Measurements from ENCODE around the gene ANK3. TPM values are rescaled to one million over a fixed set of nuclear protein-coding genes. Genes with fewer than 3 reads are reported as not detected.

ANK3 gene
- total RNA-seq, 1 experiment from 2014 or later, result 15.3 TPM

DNA sequence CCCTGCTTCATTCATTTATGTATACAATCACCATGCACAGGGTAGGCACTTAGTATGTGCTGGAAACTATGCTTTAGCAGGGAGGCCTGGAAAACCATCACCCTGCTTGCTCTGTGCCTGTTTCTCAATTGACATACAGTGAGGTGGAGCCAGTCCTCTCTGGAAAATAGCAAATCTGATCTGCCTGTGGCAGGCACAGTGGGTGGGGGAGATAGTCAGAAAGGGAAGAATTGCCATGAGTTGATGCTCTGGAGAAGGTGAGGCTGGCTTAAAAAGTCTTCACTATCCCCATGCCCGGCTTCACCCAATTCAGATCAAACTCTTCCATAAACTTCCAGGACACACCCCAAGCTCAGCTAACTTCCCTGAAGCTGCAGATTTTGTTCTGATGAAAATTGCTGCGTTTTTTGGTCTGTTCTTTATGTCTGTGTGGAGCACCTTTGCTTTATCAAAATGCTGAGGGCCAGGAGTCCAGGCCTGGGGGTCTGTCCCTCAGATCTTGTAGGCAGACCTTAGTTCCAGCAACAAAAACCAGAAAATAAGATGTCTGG, 84.8 kb downstream of the ANK3 start:
- H3K4me3 ChIP-seq (replicated peaks in 1 of 2; ENCODE audit: low read depth in 1 of 2, low read length in 2 of 2), result no peak overlapping the region
- no TSS peak for BruUV-seq (replicated peaks)
- H2AFZ ChIP-seq (ENCODE audit: low read depth, low read length, poor library complexity, severe bottlenecking), result no peak overlapping the region
- H3K27ac ChIP-seq (ENCODE audit: low read depth, low read length), result no peak overlapping the region
- CTCF ChIA-PET, result no interaction called here
- H3K4me1 ChIP-seq (ENCODE audit: control insufficient read depth in 1 of 2, insufficient read depth in 2 of 2, low read length in 2 of 2), result no peaks in the 10 kb centered on the region
- no peak for DNase-seq (ENCODE audit: low read depth, low spot score)
- no peaks in the 10 kb centered on the region for H3K9me2 ChIP-seq (ENCODE audit: insufficient read depth)
- H3K9me3 ChIP-seq (ENCODE audit: control insufficient read depth in 1 of 2, insufficient read depth in 1 of 2, low read depth in 1 of 2, low read length in 2 of 2), result no peaks in the 10 kb centered on the region
- H3K4me2 ChIP-seq (ENCODE audit: low read length), result no peak overlapping the region
- no peaks in the 10 kb centered on the region for H3K27me3 ChIP-seq (ENCODE audit: insufficient read depth, low read length)
- no peak for ATAC-seq
- no peaks in the 10 kb centered on the region for H3K36me3 ChIP-seq (ENCODE audit: control insufficient read depth in 1 of 2, insufficient read depth in 2 of 2, low read length in 2 of 2)
- H3K79me2 ChIP-seq (ENCODE audit: insufficient read depth, low read length), result no peaks in the 10 kb centered on the region
- H4K20me1 ChIP-seq (ENCODE audit: insufficient read depth), result no peaks in the 10 kb centered on the region
- POLR2A ChIA-PET, result no interaction called here
- H3K9ac ChIP-seq (ENCODE audit: low read length), result no peak overlapping the region
- intact Hi-C loops (cut with micrococcal nuclease), result no loop called here
- TF ChIP-seq ELF1 (IDR thresholded peaks at IDR 0.05; ENCODE audit: borderline replicate concordance, low read depth) (no peak), ZNF274 (IDR thresholded peaks at IDR 0.05; ENCODE audit: low read depth, low read length) (no peak), POLR2A (IDR thresholded peaks at IDR 0.05; ENCODE audit: borderline replicate concordance, extremely low read depth, insufficient read depth, insufficient read length) (no peak), POLR2AphosphoS5 (IDR thresholded peaks at IDR 0.05; ENCODE audit: low read depth, low read length) (no peak), EZH2 (IDR thresholded peaks at IDR 0.05) (no peak), CBX3 (IDR thresholded peaks at IDR 0.05; ENCODE audit: low read depth) (no peak), SIN3A (IDR thresholded peaks at IDR 0.05; ENCODE audit: low read depth) (no peak), JUND (IDR thresholded peaks at IDR 0.05) (no peak), YY1 (IDR thresholded peaks at IDR 0.05; ENCODE audit: extremely low read depth, insufficient replicate concordance, low read depth, low read length) (no peak), CEBPB (IDR thresholded peaks at IDR 0.05; ENCODE audit: low read depth) (no peak), FOSL1 (IDR thresholded peaks at IDR 0.05; ENCODE audit: low read depth) (no peak), SP1 (IDR thresholded peaks at IDR 0.05; ENCODE audit: low read depth) (no peak), TCF7L2 (IDR thresholded peaks at IDR 0.05; ENCODE audit: borderline replicate concordance, extremely low read depth, insufficient read depth, insufficient read length) (no peak), SRF (IDR thresholded peaks at IDR 0.05; ENCODE audit: low read depth) (no peak), EGR1 (IDR thresholded peaks at IDR 0.05; ENCODE audit: low read depth) (no peak)
- TF ChIP-seq, protein P1, sequence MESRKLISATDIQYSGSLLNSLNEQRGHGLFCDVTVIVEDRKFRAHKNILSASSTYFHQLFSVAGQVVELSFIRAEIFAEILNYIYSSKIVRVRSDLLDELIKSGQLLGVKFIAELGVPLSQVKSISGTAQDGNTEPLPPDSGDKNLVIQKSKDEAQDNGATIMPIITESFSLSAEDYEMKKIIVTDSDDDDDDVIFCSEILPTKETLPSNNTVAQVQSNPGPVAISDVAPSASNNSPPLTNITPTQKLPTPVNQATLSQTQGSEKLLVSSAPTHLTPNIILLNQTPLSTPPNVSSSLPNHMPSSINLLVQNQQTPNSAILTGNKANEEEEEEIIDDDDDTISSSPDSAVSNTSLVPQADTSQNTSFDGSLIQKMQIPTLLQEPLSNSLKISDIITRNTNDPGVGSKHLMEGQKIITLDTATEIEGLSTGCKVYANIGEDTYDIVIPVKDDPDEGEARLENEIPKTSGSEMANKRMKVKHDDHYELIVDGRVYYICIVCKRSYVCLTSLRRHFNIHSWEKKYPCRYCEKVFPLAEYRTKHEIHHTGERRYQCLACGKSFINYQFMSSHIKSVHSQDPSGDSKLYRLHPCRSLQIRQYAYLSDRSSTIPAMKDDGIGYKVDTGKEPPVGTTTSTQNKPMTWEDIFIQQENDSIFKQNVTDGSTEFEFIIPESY (IDR thresholded peaks at IDR 0.05; ENCODE audit: extremely low read depth, insufficient replicate concordance, low read length), result no peak
- TF ChIP-seq, protein P2, sequence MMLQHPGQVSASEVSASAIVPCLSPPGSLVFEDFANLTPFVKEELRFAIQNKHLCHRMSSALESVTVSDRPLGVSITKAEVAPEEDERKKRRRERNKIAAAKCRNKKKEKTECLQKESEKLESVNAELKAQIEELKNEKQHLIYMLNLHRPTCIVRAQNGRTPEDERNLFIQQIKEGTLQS (IDR thresholded peaks at IDR 0.05), result no peak
- TF ChIP-seq, protein P3, sequence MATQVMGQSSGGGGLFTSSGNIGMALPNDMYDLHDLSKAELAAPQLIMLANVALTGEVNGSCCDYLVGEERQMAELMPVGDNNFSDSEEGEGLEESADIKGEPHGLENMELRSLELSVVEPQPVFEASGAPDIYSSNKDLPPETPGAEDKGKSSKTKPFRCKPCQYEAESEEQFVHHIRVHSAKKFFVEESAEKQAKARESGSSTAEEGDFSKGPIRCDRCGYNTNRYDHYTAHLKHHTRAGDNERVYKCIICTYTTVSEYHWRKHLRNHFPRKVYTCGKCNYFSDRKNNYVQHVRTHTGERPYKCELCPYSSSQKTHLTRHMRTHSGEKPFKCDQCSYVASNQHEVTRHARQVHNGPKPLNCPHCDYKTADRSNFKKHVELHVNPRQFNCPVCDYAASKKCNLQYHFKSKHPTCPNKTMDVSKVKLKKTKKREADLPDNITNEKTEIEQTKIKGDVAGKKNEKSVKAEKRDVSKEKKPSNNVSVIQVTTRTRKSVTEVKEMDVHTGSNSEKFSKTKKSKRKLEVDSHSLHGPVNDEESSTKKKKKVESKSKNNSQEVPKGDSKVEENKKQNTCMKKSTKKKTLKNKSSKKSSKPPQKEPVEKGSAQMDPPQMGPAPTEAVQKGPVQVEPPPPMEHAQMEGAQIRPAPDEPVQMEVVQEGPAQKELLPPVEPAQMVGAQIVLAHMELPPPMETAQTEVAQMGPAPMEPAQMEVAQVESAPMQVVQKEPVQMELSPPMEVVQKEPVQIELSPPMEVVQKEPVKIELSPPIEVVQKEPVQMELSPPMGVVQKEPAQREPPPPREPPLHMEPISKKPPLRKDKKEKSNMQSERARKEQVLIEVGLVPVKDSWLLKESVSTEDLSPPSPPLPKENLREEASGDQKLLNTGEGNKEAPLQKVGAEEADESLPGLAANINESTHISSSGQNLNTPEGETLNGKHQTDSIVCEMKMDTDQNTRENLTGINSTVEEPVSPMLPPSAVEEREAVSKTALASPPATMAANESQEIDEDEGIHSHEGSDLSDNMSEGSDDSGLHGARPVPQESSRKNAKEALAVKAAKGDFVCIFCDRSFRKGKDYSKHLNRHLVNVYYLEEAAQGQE (IDR thresholded peaks at IDR 0.05; ENCODE audit: low read depth), result no peak
- TF ChIP-seq, protein P4, sequence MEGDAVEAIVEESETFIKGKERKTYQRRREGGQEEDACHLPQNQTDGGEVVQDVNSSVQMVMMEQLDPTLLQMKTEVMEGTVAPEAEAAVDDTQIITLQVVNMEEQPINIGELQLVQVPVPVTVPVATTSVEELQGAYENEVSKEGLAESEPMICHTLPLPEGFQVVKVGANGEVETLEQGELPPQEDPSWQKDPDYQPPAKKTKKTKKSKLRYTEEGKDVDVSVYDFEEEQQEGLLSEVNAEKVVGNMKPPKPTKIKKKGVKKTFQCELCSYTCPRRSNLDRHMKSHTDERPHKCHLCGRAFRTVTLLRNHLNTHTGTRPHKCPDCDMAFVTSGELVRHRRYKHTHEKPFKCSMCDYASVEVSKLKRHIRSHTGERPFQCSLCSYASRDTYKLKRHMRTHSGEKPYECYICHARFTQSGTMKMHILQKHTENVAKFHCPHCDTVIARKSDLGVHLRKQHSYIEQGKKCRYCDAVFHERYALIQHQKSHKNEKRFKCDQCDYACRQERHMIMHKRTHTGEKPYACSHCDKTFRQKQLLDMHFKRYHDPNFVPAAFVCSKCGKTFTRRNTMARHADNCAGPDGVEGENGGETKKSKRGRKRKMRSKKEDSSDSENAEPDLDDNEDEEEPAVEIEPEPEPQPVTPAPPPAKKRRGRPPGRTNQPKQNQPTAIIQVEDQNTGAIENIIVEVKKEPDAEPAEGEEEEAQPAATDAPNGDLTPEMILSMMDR (IDR thresholded peaks at IDR 0.05 in 2 of 3, conservative IDR thresholded peaks at IDR 0.05 in 1 of 3; ENCODE audit: borderline replicate concordance in 1 of 3, insufficient read depth in 1 of 3, low read depth in 2 of 3, low read length in 2 of 3), result no peak
- TF ChIP-seq, protein P5, sequence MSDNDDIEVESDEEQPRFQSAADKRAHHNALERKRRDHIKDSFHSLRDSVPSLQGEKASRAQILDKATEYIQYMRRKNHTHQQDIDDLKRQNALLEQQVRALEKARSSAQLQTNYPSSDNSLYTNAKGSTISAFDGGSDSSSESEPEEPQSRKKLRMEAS (IDR thresholded peaks at IDR 0.05), result no peak
- RAD21 ChIA-PET (ENCODE audit: low non-redundant PET in 1 of 2, low total read pairs in 2 of 2, uncharacterized antibody in 2 of 2, unreplicated experiment in 2 of 2), result no interaction called here
